DMS114 treated with DMSO at 0.1 percent for 48 hours (cell line): Measurements from ENCODE around the gene MAP3K4.
"Not testable (repeated sequence)": the region's sequence is repeated elsewhere in the genome, so short reads cannot be mapped to it uniquely, and the experiment has no call there.

ENCODE experiments used
- DNase-seq: peaks from one replicate; lab custom pipeline; 2025; ENCODE audit not compliant: unreplicated experiment; lab: John Stamatoyannopoulos, UW

The MAP3K4 gene

GRCh38 chr6:160972111-160972510, 19.5 kb upstream of the MAP3K4 start:
- no peak for DNase-seq

GRCh38 chr6:160972594-160972993, 19.0 kb upstream of the MAP3K4 start:
- not testable (repeated sequence) for DNase-seq

- no peak for DNase-seq
These were observed 18.0 kb upstream of the MAP3K4 start for GRCh38 chr6:160973311-160974250.

- no peak for DNase-seq
These were observed 17.2 kb upstream of the MAP3K4 start for GRCh38 chr6:160974304-160974771.

GRCh38 chr6:160975162-160975561, 16.4 kb upstream of the MAP3K4 start:
- DNase-seq, result no peak

GRCh38 chr6:160975961-160976360, 15.6 kb upstream of the MAP3K4 start:
- not testable (repeated sequence) for DNase-seq

GRCh38 chr6:160978141-160978901, 13.2 kb upstream of the MAP3K4 start:
- no peak for DNase-seq

- no peak for DNase-seq
These were observed 12.4 kb upstream of the MAP3K4 start for GRCh38 chr6:160979061-160979708.

- not testable (repeated sequence) for DNase-seq
These were observed 8.1 kb upstream of the MAP3K4 start for GRCh38 chr6:160983377-160983948.

GRCh38 chr6:160986851-160987250, 4.7 kb upstream of the MAP3K4 start:
- no peak for DNase-seq

GRCh38 chr6:160987265-160987664, 4.3 kb upstream of the MAP3K4 start:
- no peak for DNase-seq

- no peak for DNase-seq
These were observed 643 bp upstream of the MAP3K4 start for GRCh38 chr6:160990847-160991405.

- DNase-seq, result peak; percentile 70
These were observed 751 bp downstream of the MAP3K4 start for GRCh38 chr6:160992061-160992979.

- no peak for DNase-seq
These were observed 1.4 kb downstream of the MAP3K4 start for GRCh38 chr6:160992980-160993314.

- DNase-seq, result no peak
These were observed 3.7 kb downstream of the MAP3K4 start for GRCh38 chr6:160995271-160995670.

GRCh38 chr6:160996131-160996601, 4.6 kb downstream of the MAP3K4 start:
- no peak for DNase-seq

GRCh38 chr6:160998217-160998616, 6.6 kb downstream of the MAP3K4 start:
- DNase-seq, result no peak

- no peak for DNase-seq
These were observed 7.2 kb downstream of the MAP3K4 start for GRCh38 chr6:160998766-160999165.

GRCh38 chr6:160999516-160999915, 7.9 kb downstream of the MAP3K4 start:
- no peak for DNase-seq

GRCh38 chr6:161000632-161001031, 9.1 kb downstream of the MAP3K4 start:
- no peak for DNase-seq
